Heart left ventricle (tissue), 16 donors: Measurements from ENCODE around the gene FRK. TPM values are rescaled to one million over a fixed set of nuclear protein-coding genes. Genes with fewer than 3 reads are reported as not detected.

Experiments
- ATAC-seq, 4 donors: fragments of 200-7000 bp; cut with Tn5 transposase; one replicate each; pipeline ENCODE4 v1.9.1; 2020 to 2022; ENCODE audit warnings: moderate library complexity in 4 of 4, mild to moderate bottlenecking in 3 of 4, moderate number of reproducible peaks in 1 of 4
- DNase-seq, 5 donors: peaks; one replicate each; pipeline ENCODE4 v3.0.0-alpha.2; 2020
- H3K27ac ChIP-seq, 12 donors: fragments of 200-600 bp; sonication (generic) in 4 of 12; one replicate each; pipeline versions ENCODE4 v1.5.0 to v1.8.0; 2016 to 2022; ENCODE audit warnings: mild to moderate bottlenecking in 2 of 12
- H3K27me3 ChIP-seq, 9 donors: fragments of 200-600 bp; sonication (generic) in 2 of 9; one replicate each; pipeline versions ENCODE4 v1.5.1 to v1.8.0; 2016 to 2022; ENCODE audit warnings: mild to moderate bottlenecking in 3 of 9
- H3K36me3 ChIP-seq, 9 donors: fragments of 200-600 bp; sonication (generic) in 2 of 9; one replicate each; pipeline versions ENCODE4 v1.5.0 to v1.8.0; 2018 to 2022; ENCODE audit warnings: mild to moderate bottlenecking in 2 of 9
- H3K4me1 ChIP-seq, 12 donors: fragments of 200-600 bp; sonication (generic) in 4 of 12; one replicate each; pipeline versions ENCODE4 v1.5.0 to v1.8.0; 2016 to 2022; ENCODE audit warnings: mild to moderate bottlenecking in 3 of 12
- H3K4me3 ChIP-seq, 12 donors: fragments of 200-600 bp; sonication (generic) in 4 of 12; one replicate each; pipeline versions ENCODE4 v1.5.0 to v1.8.0; 2017 to 2022; ENCODE audit warnings: mild to moderate bottlenecking in 9 of 12, moderate library complexity in 4 of 12
- H3K9me3 ChIP-seq, 12 donors: fragments of 200-600 bp; sonication (generic) in 4 of 12; one replicate each; pipeline versions ENCODE4 v1.5.0 to v1.8.0; 2016 to 2022; ENCODE audit warnings: mild to moderate bottlenecking in 1 of 12
- POLR2A ChIP-seq, 2 donors: fragments of 450-650 bp; IDR thresholded peaks; one replicate each; pipeline ENCODE4 v1.6.1; 2017; ENCODE audit warnings: antibody characterized with exemption in 2 of 2, mild to moderate bottlenecking in 2 of 2, moderate library complexity in 2 of 2
- WGBS, 4 donors: extraction: QIAGEN DNeasy Blood & Tissue Kit in 2 of 4; methylation state at CpG; one replicate each; pipeline versions ENCODE4 v1.1.5 to v1.1.7; 2013 to 2018; 5-methylcytosine and 5-hydroxymethylcytosine counted together
- intact Hi-C, 10 donors: fragments of 100-400 bp; cut with DNase I; formaldehyde crosslinking; loops; one replicate each; pipeline versions ENCODE4 v1.11.1 to v1.14.2; 2022
- polyA plus RNA-seq, 2 donors: library from polyadenylated mRNA; stranded (reverse); fragments of 200-250 nt; gene quantifications; one replicate each; pipeline ENCODE4 v1.2.3, GENCODE V29; 2013
- total RNA-seq, 9 donors: library from RNA; depleted of rRNA in 2 of 9; stranded (reverse); fragments of >200 nt in 2 of 9; fragmentation: NEBNext Ultra II Directional in 3 of 9; extraction: Animal tissue kit (Norgen Biotek cat#: 25700) in 3 of 9; gene quantifications; one replicate each; pipeline versions ENCODE4 v1.1.0 to v1.2.4, GENCODE V29; 2016 to 2023
- TF ChIP-seq, protein P1 (sequence below), 12 donors: fragments of 200-600 bp; sonication (generic) in 4 of 12; IDR thresholded peaks; one replicate each; pipeline versions ENCODE4 v1.5.0 to v1.8.0; 2018 to 2022; ENCODE audit warnings: antibody characterized with exemption in 12 of 12, mild to moderate bottlenecking in 5 of 12
- donor health status: ischemic (EF 13 %, LVEDD 7.1; RV severe dilation, severe dysfunction).
- donor health status: healthy with polysubstance abuse.
- donor health status: DM: no; HTN: yes; CAD: no.
- donor health status: DM: no; HTN: no; CAD: no.
- donor health status: ischemic (EF 25% LVEDD 6.9; RV normal size, moderate dysfunction).
- donor health status: ischemic (EF 25% LVEDD 5.7; RV mildly dilated, moderate dysfunction).
- donor health status: healthy.
- donor health status: DM: yes; HTN: yes; CAD: no.
- donor health status: ischemic (EF 35%, LVEDD 5.7; RV mildly dilated, moderate dysfunction).
- donor health status: nonischemic (EF 11% LVEDD 7.7; RV severe dilation, severe dysfunction).
- donor health status: DM: yes; HTN: yes; CAD: no.
- donor health status: PGD.
- donor health status: ischemic (EF 29% LVEDD 5.4; RV normal size, mild dysfunction).
- donor health status: nonischemic (EF 23%, LVEDD 6.1; RV moderate dilation, normal function).

FRK gene
- total and polyA plus RNA-seq, 11 donors: 1.4 to 10.8 (median 6.3) TPM

DNA sequence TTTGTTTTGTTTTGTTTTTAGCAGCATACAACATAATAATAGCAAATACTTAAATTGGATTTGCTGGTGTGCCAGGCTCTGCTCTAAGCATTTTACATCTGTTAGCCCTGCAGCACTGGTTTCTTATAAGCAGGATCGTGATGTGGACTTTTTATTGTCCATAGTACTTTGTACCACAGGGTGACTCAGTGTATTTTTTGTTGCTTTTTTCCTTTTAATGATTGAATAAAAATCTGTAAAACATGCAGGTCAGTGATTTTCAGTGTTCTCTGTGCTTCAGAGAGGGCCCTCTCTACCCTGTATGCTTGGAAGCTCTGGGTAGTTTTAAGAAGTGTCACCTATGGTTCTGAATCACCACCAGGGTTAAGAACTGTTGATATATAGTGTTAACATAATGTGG, 43.9 kb upstream of the FRK start:
- no peak overlapping the region for H3K4me3 ChIP-seq
- TF ChIP-seq POLR2A (IDR thresholded peaks at IDR 0.05): no peak
- TF ChIP-seq, protein P1, sequence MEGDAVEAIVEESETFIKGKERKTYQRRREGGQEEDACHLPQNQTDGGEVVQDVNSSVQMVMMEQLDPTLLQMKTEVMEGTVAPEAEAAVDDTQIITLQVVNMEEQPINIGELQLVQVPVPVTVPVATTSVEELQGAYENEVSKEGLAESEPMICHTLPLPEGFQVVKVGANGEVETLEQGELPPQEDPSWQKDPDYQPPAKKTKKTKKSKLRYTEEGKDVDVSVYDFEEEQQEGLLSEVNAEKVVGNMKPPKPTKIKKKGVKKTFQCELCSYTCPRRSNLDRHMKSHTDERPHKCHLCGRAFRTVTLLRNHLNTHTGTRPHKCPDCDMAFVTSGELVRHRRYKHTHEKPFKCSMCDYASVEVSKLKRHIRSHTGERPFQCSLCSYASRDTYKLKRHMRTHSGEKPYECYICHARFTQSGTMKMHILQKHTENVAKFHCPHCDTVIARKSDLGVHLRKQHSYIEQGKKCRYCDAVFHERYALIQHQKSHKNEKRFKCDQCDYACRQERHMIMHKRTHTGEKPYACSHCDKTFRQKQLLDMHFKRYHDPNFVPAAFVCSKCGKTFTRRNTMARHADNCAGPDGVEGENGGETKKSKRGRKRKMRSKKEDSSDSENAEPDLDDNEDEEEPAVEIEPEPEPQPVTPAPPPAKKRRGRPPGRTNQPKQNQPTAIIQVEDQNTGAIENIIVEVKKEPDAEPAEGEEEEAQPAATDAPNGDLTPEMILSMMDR (IDR thresholded peaks at IDR 0.05): no peak
- intact Hi-C loops: no loop called here
- H3K36me3 ChIP-seq: peaks cover 0 to 25% (median 17%) of the 10 kb centered on the region in 9 donors
- H3K27me3 ChIP-seq: no peaks in the 10 kb centered on the region
- peaks cover 0 to 57% (median 42%) of the 10 kb centered on the region in 12 donors for H3K4me1 ChIP-seq
- no peak for DNase-seq
- H3K9me3 ChIP-seq: no peaks in the 10 kb centered on the region
- no peak overlapping the region for H3K27ac ChIP-seq
- 81 to 98% (median 94%) methylated on average over 1 of the region's 1 CpG for WGBS, 4 donors
- no peak for ATAC-seq

GRCh38 chr6:116102873-116103272, 42.2 kb upstream of the FRK start:
- H3K9me3 ChIP-seq: no peaks in the 10 kb centered on the region
- 66 to 83% (median 73%) methylated on average over 4 of the region's 4 CpGs for WGBS, 4 donors

DNA sequence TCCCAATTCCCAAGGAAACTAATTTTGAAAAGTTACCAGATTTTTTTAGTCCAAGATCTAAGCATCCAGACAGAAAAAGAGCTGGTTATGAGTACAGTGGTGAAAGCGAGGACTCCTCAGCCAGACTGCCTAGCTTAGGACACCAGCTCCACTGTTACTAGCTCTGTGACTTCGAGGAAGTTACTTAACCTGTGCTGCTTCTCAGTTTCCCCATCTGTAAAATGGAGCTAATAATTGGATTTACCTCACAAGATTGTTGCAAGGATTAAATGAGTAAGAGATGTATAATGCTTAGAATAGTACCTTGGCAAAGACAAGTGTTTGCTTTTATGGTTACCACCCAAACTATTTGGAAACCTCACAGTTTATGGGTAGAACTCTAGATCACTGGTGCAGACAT, 41.1 kb upstream of the FRK start:
- Histone ChIP-seq H3K27me3 (no peaks in the 10 kb centered on the region), H3K4me1 (peaks cover 0 to 56% (median 43%) of the 10 kb centered on the region in 12 donors), H3K4me3 (peak overlapping the region; percentile 68 to 94 (median 86)), H3K36me3 (peaks cover 0 to 2% (median 0%) of the 10 kb centered on the region in 9 donors), H3K27ac (peak overlapping the region in 11 of 12 donors; percentile 87 to 99 (median 97)), H3K9me3 (peaks cover 0 to under 1% (median 0%) of the 10 kb centered on the region in 12 donors)
- ATAC-seq (no peak), DNase-seq (no peak)
- TF ChIP-seq POLR2A (IDR thresholded peaks at IDR 0.05): no peak
- TF ChIP-seq, protein P1 (IDR thresholded peaks at IDR 0.05): no peak
- intact Hi-C loops: loop anchor here in 3 of 10 donors (2.0 kb wide), 3 partner anchors 89 to 93 kb away; no protein-coding TSS in a partner anchor
- WGBS, 4 donors: 63 to 68% (median 65%) methylated on average over 2 of the region's 2 CpGs

More at GRCh38 chr6:116102873-116103272, 42.2 kb upstream of the FRK start:
- DNase-seq (no peak), ATAC-seq (no peak)
- intact Hi-C loops: no loop called here
- Histone ChIP-seq H3K27ac (no peak overlapping the region), H3K36me3 (peaks cover 0 to 7% (median 2%) of the 10 kb centered on the region in 9 donors), H3K4me3 (no peak overlapping the region), H3K27me3 (no peaks in the 10 kb centered on the region), H3K4me1 (peaks cover 0 to 58% (median 44%) of the 10 kb centered on the region in 12 donors)
- TF ChIP-seq, protein P1 (IDR thresholded peaks at IDR 0.05): no peak
- no peak for TF ChIP-seq POLR2A (IDR thresholded peaks at IDR 0.05)

DNA sequence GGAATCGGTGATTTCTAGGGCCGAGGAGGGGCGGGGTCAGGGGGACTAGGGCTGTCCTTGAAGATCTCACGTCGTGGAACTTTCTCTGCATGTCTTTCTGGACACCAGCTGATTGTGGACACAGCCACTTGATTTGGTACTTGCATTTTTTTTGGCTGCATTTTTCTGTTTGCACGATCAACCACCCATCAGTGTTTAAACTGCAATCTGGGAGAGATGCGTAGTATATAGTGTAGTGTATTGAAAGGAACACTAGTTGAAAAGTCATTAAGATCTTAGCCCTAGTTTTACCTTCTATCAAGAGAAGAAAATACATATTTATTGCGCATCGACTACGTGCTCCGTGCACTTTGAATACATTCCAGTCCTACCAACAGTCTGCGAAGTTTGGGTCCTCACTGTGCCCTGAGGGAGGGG, 40.6 kb upstream of the FRK start:
- intact Hi-C loops: loop anchor here in 3 of 10 donors (2.0 kb wide), 3 partner anchors 89 to 93 kb away; no protein-coding TSS in a partner anchor
- 1 to 4% (median 2%) methylated on average over 12 of the region's 12 CpGs for WGBS, 4 donors
- no peak for ATAC-seq
- H3K27me3 ChIP-seq: no peaks in the 10 kb centered on the region
- H3K4me3 ChIP-seq: peak overlapping the region; percentile 68 to 94 (median 86)
- TF ChIP-seq POLR2A (IDR thresholded peaks at IDR 0.05): no peak
- TF ChIP-seq, protein P1 (IDR thresholded peaks at IDR 0.05): peak in 1 of 12 donors; percentile 3
- H3K27ac ChIP-seq: peak overlapping the region; percentile 87 to 99 (median 96)
- no peaks in the 10 kb centered on the region for H3K36me3 ChIP-seq
- H3K4me1 ChIP-seq: peaks cover 0 to 51% (median 38%) of the 10 kb centered on the region in 12 donors
- peaks cover 0 to 5% (median 0%) of the 10 kb centered on the region in 12 donors for H3K9me3 ChIP-seq
- peak in 1 of 5 donors; percentile 80 for DNase-seq
